Lung (tissue), 12 donors: ENCODE results near the gene MAPK12. TPM values are rescaled to one million over a fixed set of nuclear protein-coding genes. Genes with fewer than 3 reads are reported as not detected.

Source experiments
- ATAC-seq: fragments of 200-7000 bp; cut with Tn5 transposase; one replicate; pipeline ENCODE4 v1.9.1; 2020; ENCODE audit warnings: moderate number of reproducible peaks; ENCODE audit not compliant: insufficient read depth, low FRiP score
- DNase-seq, 3 donors: peaks; one replicate each; pipeline ENCODE4 v3.0.0-alpha.2; 2013 to 2017
- H3K27ac ChIP-seq, 2 donors: one replicate each; pipeline ENCODE4 v1.5.1; 2013; ENCODE audit warnings: mild to moderate bottlenecking in 2 of 2, moderate library complexity in 2 of 2, control low read depth in 1 of 2, inconsistent platforms in 1 of 2, low read depth in 1 of 2, low read length in 1 of 2
- H3K27me3 ChIP-seq, 3 donors: one replicate each; pipeline ENCODE4 v1.5.1; 2013; ENCODE audit warnings: low read length in 2 of 3; ENCODE audit not compliant: control insufficient read depth in 3 of 3, insufficient read depth in 3 of 3
- H3K36me3 ChIP-seq, 4 donors: one replicate each; pipeline ENCODE4 v1.5.1; 2013; ENCODE audit warnings: low read length in 4 of 4, mild to moderate bottlenecking in 1 of 4, moderate library complexity in 1 of 4; ENCODE audit not compliant: control insufficient read depth in 4 of 4, insufficient read depth in 4 of 4
- H3K4me1 ChIP-seq, 5 donors: one replicate each; pipeline ENCODE4 v1.5.1; 2013; ENCODE audit warnings: low read length in 5 of 5, mild to moderate bottlenecking in 2 of 5, moderate library complexity in 1 of 5; ENCODE audit not compliant: control insufficient read depth in 5 of 5, insufficient read depth in 5 of 5
- H3K4me3 ChIP-seq: one replicate; pipeline ENCODE4 v1.5.1; 2013; ENCODE audit warnings: mild to moderate bottlenecking, control low read depth, moderate library complexity
- H3K9ac ChIP-seq, 2 donors: one replicate each; pipeline ENCODE4 v1.5.1; 2013; ENCODE audit warnings: low read length in 2 of 2, control low read depth in 1 of 2; ENCODE audit not compliant: insufficient read depth in 1 of 2
- H3K9me3 ChIP-seq, 4 donors: one replicate each; pipeline ENCODE4 v1.5.1; 2013; ENCODE audit warnings: low read length in 3 of 4, mild to moderate bottlenecking in 1 of 4, moderate library complexity in 1 of 4; ENCODE audit not compliant: control insufficient read depth in 4 of 4, insufficient read depth in 3 of 4
- WGBS, 2 donors: extraction: QIAGEN DNeasy Blood & Tissue Kit; methylation state at CpG; one replicate each; pipeline ENCODE4 v1.1.7; 2013; 5-methylcytosine and 5-hydroxymethylcytosine counted together
- polyA plus RNA-seq, 2 donors: library from polyadenylated mRNA; stranded (reverse); fragments of 200-250 nt; gene quantifications; one replicate each; pipeline ENCODE4 v1.2.1, GENCODE V29; 2013
- total RNA-seq, 2 donors: library from RNA; depleted of rRNA in 1 of 2; stranded (reverse); fragments of >200 nt in 1 of 2; gene quantifications; one replicate each; pipeline ENCODE4 v1.2.1, GENCODE V29; 2014 to 2021
- TF ChIP-seq, protein P1 (sequence below): IDR thresholded peaks from 2 replicates; pipeline ENCODE4 v1.5.1; 2012; ENCODE audit warnings: mild to moderate bottlenecking; ENCODE audit errors: control extremely low read depth, extremely low read depth
- donor health status: control.
- donor health status: control.
- donor health status: Bipolar disorder and iron deficiency.
- donor health status: healthy.
- donor health status: DM: yes; HTN: yes; CAD: no.

Gene MAPK12
- total and polyA plus RNA-seq, 4 donors = 10.4 to 13.1 (median 11.9) TPM

DNA sequence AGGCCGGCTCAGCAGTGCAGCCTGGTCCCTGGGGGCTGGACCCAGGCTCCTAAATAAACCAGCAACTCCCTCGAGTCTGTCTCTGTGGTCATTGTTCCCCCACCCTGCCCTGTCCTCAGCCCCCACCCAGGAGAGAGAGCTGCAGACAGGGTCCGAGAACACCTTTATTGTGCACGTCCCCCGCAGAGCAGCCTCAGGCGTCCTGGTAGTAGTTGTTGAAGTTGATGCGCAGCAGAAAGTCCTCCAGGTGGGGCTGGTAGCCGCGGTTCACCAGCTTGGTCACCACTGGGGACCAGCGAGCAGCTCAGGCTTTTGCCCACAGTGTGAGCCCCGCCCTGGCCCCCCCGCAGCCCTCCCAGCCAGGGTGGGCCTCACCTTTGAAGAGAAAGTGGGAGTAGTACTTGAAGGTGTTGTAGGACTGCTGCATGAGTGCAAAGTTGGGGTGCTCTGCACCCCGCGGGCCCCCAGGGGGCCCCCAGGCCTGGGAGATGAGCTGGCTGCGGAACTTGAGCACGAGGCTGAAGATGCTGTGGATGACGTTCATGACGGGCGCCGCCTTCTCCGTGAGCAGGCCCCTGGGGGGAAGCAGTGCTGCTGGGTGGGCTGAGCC, 43.8 kb downstream of the MAPK12 start:
- no peak for DNase-seq
- Histone ChIP-seq H3K27ac (no peak overlapping the region), H3K9ac (no peak overlapping the region), H3K27me3 (no peaks in the 10 kb centered on the region), H3K9me3 (no peaks in the 10 kb centered on the region), H3K36me3 (peaks cover 14 to 77% (median 42%) of the 10 kb centered on the region in 4 donors), H3K4me3 (no peak overlapping the region), H3K4me1 (peaks cover 0 to 3% (median 0%) of the 10 kb centered on the region in 5 donors)
- 90% methylated on average over 21 of the region's 21 CpGs for WGBS, 2 donors
- ATAC-seq = no peak
- TF ChIP-seq, protein P1, sequence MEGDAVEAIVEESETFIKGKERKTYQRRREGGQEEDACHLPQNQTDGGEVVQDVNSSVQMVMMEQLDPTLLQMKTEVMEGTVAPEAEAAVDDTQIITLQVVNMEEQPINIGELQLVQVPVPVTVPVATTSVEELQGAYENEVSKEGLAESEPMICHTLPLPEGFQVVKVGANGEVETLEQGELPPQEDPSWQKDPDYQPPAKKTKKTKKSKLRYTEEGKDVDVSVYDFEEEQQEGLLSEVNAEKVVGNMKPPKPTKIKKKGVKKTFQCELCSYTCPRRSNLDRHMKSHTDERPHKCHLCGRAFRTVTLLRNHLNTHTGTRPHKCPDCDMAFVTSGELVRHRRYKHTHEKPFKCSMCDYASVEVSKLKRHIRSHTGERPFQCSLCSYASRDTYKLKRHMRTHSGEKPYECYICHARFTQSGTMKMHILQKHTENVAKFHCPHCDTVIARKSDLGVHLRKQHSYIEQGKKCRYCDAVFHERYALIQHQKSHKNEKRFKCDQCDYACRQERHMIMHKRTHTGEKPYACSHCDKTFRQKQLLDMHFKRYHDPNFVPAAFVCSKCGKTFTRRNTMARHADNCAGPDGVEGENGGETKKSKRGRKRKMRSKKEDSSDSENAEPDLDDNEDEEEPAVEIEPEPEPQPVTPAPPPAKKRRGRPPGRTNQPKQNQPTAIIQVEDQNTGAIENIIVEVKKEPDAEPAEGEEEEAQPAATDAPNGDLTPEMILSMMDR = no peak

DNA sequence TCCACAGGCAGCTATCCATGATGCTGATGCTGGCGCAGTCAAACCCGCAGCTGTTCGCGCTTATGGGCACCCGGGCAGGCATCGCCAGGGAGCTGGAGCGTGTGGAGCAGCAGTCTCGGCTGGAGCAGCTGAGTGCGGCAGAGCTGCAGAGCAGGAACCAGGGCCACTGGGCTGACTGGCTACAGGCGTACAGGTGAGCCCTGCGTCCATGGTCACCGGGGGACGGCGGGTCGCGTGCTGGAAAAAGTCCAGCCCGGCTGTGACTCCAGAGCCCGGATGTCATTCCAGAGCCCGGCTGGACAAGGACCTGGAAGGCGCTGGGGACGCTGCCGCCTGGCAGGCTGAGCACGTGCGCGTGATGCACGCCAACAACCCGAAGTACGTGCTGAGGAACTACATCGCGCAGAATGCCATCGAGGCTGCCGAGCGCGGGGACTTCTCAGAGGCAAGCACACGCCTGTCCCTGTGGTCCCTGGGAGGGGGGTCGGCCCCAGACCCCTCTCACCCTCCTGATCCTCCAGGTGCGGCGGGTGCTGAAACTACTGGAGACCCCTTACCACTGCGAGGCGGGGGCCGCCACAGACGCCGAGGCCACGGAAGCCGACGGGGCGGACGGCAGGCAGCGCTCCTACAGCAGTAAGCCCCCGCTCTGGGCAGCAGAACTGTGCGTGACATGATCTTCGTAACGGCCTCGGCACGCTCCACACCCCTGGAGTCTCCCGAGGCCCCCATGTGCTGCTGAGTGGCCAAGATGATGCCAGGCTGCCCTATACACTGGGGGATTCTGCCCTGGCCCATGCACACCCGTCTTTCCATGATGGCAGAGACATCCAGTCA, 44.6 kb downstream of the MAPK12 start:
- no peaks in the 10 kb centered on the region for H3K27me3 ChIP-seq
- no peak for ATAC-seq
- no peak overlapping the region for H3K27ac ChIP-seq
- H3K9me3 ChIP-seq = no peaks in the 10 kb centered on the region
- H3K9ac ChIP-seq = no peak overlapping the region
- 94 to 96% methylated on average over 56 to 57 of the region's 57 CpGs for WGBS, 2 donors
- no peak for DNase-seq
- peaks cover 14 to 72% (median 47%) of the 10 kb centered on the region in 4 donors for H3K36me3 ChIP-seq
- TF ChIP-seq, protein P1 = no peak
- peaks cover 0 to 3% (median 0%) of the 10 kb centered on the region in 5 donors for H3K4me1 ChIP-seq
- H3K4me3 ChIP-seq = no peak overlapping the region

DNA sequence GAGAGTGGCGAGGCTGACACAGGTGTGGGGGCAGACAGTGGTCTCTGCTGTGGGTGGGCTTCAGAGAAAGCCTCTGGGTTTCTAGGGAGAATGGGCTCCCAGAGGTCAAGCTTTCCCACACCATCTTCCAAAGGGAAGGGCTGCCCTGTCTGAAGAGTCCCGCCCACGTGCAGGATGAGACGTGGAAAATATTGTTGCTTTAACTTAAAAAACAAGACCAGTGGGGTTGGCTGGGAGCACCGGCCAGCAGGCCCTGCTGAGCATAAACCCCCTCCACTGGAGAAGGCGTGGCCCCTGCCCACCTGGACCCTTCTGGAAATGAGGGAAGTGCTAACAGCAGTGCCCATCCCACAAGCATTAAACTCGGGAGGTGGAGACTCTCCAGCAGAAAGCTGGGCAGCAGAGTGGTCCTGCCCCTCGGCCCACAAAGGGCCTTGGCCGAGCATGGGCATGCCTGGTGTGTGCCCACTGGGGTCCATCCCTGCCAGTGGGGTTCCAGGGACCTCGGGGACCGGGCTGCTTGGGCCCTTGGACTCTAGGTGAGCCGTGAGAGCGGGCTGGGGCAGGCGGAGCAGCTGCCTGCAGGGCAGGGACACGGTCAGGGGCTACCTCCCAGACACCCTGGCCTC, 45.3 kb downstream of the MAPK12 start:
- Histone ChIP-seq H3K4me3 (no peak overlapping the region), H3K36me3 (peaks cover 15 to 65% (median 50%) of the 10 kb centered on the region in 4 donors), H3K4me1 (peaks cover 0 to 3% (median 0%) of the 10 kb centered on the region in 5 donors), H3K9ac (no peak overlapping the region), H3K27me3 (no peaks in the 10 kb centered on the region), H3K27ac (no peak overlapping the region), H3K9me3 (no peaks in the 10 kb centered on the region)
- WGBS, 2 donors = 93 to 94% methylated on average over 15 of the region's 15 CpGs
- TF ChIP-seq, protein P1 = no peak
- no peak for DNase-seq
- ATAC-seq = no peak
